ENCODE results near the gene ASPDH.

Gene ASPDH

DNA sequence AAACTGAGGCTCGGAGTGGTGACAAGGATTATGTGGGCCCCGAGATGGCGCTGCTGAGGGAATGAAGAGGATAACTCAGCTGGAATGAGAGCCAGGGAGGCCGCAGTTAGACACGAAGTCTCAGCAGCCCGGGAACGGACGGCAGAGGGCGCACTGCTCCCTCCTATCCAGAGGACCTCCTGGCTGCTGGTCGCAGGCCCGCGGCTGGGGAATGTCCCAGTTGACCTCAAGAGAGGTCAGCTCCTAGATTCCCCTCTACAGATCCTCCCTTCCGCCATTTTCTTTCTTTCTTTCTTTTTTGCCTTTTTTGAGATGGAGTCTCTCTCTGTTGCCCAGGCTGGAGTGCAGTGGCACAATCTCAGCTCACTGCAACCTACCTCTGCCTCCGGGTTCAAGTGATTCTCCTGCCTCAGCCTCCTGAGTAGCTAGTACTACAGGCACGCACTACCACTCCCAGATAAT is 24.1 kb upstream of the ASPDH start:
- TF ChIP-seq CTCF (IDR thresholded peaks at IDR 0.05; ENCODE audit: control extremely low read depth, extremely low read depth, low read depth, missing control alignments), result peak; percentile 82
- ChIA-PET POLR2A (no interaction called here), CTCF (interaction anchor here (0.9 to 13.7 kb wide), 24 partner anchors 10 to 451 kb away, joined by 3 to 154 read pairs (median 6); no protein-coding TSS in a partner anchor)
- peak; percentile 84 for DNase-seq (ENCODE audit: extremely low spot score)

GRCh38 chr19:50537306-50537685 is 23.6 kb upstream of the ASPDH start:
- ChIA-PET POLR2A (no interaction called here), CTCF (interaction anchor here (1.0 to 13.7 kb wide), 23 partner anchors 9 to 451 kb away, joined by 3 to 154 read pairs (median 6); no protein-coding TSS in a partner anchor)
- no peak for TF ChIP-seq CTCF (IDR thresholded peaks at IDR 0.05; ENCODE audit: control extremely low read depth, extremely low read depth, low read depth, missing control alignments)
- DNase-seq (ENCODE audit: extremely low spot score), result no peak

- no peak for TF ChIP-seq CTCF (IDR thresholded peaks at IDR 0.05; ENCODE audit: control extremely low read depth, extremely low read depth, low read depth, missing control alignments)
- CTCF ChIA-PET, result interaction anchor here (0.7 to 13.7 kb wide), 23 partner anchors 9 to 452 kb away, joined by 3 to 154 read pairs (median 6); partner anchors contain the start of gene JOSD2
- POLR2A ChIA-PET, result no interaction called here
- DNase-seq (ENCODE audit: extremely low spot score), result no peak
Measured at GRCh38 chr19:50536662-50537305, 23.1 kb upstream of the ASPDH start.

- TF ChIP-seq CTCF (IDR thresholded peaks at IDR 0.05; ENCODE audit: control extremely low read depth, extremely low read depth, low read depth, missing control alignments), result no peak
- CTCF ChIA-PET, result interaction anchor here (1.1 to 13.7 kb wide), 5 partner anchors 21 to 386 kb away, joined by 3 to 154 read pairs (median 5); no protein-coding TSS in a partner anchor
Measured at GRCh38 chr19:50535672-50536187, 22.0 kb upstream of the ASPDH start.

DNA sequence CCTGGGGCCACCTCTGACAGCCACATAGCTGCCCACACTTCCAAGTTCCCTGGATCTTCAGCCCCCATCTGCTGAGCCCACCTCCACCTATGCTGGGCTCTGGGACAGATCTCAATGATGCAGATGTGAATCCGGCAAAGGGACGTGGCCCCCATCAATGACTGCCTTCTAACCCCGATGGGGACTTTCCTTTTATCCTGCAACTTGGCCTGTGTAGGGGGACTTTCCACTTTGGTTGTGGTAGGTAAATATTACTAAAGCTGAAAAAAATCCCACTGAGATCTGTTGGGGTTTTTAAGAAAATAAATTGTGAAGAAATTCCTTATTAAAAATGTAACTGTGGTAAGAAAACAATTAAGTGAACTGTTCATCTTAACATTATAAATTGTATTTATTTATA is 20.8 kb upstream of the ASPDH start:
- CTCF ChIA-PET, result interaction anchor here (1.3 to 13.7 kb wide), 3 partner anchors 23 to 387 kb away, joined by 3 to 154 read pairs (median 25); no protein-coding TSS in a partner anchor
- TF ChIP-seq CTCF (IDR thresholded peaks at IDR 0.05; ENCODE audit: control extremely low read depth, extremely low read depth, low read depth, missing control alignments), result no peak
- POLR2A ChIA-PET, result interaction anchor here (0.6 kb wide), 1 partner anchor 21 kb away, joined by 3 read pairs; no protein-coding TSS in a partner anchor
- DNase-seq (ENCODE audit: extremely low spot score), result peak; percentile 56

More at GRCh38 chr19:50535672-50536187, 22.0 kb upstream of the ASPDH start:
- POLR2A ChIA-PET, result no interaction called here
- DNase-seq (ENCODE audit: extremely low spot score), result no peak

DNA sequence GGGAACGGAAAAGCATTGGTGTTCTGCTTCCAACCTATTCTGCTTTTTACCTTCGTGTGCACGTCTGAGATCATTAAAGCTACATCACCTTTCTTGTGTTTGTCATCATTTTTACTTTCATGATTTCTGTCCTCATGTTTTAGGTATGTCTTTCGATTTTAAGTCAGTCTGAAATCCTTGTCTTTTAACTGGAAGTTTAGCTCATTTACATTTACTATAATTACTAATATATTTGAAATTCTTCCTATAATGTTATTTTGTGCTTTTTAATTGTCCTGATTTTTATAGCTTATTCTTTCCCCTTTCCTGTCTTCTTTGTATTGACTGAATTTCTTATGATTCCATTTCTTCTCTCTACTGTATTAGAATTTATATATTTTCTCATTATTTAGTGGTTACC is 19.2 kb upstream of the ASPDH start:
- DNase-seq (ENCODE audit: extremely low spot score), result no peak
- POLR2A ChIA-PET, result no interaction called here
- CTCF ChIA-PET, result interaction anchor here (13.7 kb wide), 1 partner anchor 24 kb away, joined by 154 read pairs; no protein-coding TSS in a partner anchor
- TF ChIP-seq CTCF (IDR thresholded peaks at IDR 0.05; ENCODE audit: control extremely low read depth, extremely low read depth, low read depth, missing control alignments), result no peak

All from GM10248 (cell line).